HG02571 (cell line): ENCODE results near the gene AHSP.
"Not testable (repeated sequence)": the region's sequence is repeated elsewhere in the genome, so short reads cannot be mapped to it uniquely, and the experiment has no call there.

ENCODE experiments used
- ATAC-seq: cut with Tn5 transposase; IDR thresholded peaks from one replicate; pipeline ENCODE4 v1.9.1; 2021; ENCODE audit warnings: mild to moderate bottlenecking, moderate library complexity; ENCODE audit not compliant: unreplicated experiment

AHSP gene

DNA sequence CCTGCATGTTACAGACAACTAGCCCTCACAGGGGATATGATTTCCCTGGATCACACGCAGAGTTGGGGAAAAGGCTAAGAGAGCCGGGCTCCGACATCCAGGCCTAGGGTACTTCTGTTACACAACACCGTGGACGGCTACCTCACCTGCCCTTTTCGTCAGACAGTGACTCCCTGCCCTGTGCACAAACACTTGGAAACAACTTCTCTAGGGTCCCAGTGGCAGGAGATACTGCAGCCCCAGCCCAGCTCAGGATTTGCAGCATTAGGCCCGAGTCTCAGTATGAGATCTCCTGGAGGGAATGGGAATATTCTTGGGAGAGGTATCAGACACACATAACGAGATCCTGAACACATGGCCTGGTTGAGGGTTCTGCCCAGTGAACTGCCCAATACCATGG lies 27.8 kb upstream of the AHSP start:
- no peak for ATAC-seq

- ATAC-seq = no peak
Measured at GRCh38 chr16:31501226-31501965, 26.3 kb upstream of the AHSP start.

DNA sequence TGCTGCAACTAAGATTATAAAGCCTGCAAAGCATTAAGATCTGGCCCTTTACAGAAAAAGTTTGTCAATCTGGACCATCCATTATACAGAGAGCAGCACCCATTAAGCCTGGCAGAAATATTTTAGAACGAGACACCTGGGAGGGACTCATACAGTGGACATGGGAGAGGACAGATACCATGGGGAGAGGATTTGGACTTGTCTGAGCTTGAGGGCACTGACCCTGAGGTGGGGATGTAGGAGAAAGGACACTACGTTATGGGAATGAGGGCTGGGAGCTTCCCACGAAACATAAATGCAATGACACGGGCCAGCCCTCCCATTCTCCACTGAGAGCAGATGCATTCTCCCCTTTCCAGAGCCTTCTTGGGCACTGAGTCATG lies 25.7 kb upstream of the AHSP start:
- no peak for ATAC-seq

DNA sequence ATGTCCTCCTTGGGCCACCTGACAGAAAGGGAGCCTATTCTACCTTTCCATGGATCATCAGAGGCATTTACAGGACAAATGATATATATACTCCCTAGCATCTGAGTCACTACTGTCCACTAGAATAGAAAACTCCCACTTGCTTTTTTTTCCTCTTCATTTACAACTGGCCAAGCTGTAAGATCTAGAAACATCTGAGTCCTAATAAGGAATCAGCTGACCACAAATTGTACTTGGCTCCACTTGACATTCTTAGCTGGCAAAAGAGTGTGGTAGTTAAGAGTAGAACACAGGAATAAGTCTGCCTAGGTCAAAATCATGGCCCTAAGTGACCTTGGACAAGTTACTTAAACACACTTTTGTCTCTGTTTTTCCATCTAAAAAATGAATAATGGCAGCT lies 24.7 kb upstream of the AHSP start:
- ATAC-seq = no peak

DNA sequence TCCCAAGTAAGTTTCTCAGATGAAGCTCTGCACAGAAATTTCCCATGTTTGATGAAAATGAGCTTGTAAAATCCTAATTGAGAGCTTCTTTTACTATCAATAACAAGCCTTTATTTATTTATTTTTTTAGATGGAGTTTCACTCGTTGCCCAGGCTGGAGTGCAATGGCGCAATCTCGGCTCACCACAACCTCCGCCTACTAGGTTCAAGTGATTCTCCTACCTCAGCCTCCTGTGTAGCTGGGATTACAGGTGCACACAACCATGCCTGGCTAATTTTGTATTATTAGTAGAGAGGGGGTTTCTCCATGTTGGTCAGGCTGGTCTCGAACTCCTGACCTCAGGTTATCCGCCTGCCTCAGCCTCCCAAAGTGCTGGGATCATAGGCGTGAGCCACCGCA lies 24.1 kb upstream of the AHSP start:
- not testable (repeated sequence) for ATAC-seq

DNA sequence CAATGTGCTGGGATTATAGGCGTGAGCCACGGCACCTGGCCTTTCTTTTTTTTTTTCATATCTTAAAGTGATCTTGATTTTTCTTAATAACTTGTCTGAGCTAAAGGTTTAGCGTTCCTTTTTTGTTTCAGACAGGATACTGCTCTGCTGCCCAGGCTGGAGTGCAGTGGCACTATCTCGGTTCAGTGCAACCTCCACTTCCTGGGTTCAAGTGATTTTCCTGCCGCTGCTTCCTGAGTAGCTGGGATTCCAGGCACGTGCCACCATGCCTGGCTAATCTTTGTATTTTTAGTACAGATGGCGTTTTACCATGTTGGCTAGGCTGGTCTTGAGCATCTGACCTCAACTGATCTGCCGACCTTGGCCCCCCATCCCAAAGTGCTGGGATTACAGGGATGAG lies 23.5 kb upstream of the AHSP start:
- ATAC-seq = no peak

GRCh38 chr16:31505483-31505882 lies 22.2 kb upstream of the AHSP start:
- ATAC-seq = no peak

DNA sequence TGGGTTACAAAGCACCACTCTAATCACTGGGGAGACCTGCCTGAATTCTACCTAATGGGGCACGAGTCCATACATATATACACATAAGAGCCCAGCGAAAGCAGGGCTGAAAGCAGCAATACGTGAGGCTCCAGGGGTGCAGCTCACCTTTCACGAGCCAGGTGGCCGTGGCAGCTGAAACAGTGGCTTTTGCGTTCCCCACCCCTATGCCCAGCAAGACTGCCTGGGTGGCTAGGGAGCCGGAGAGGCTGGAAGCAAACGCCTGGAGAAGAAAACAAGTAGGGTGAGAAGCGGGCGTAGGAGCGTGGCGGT lies 20.1 kb upstream of the AHSP start:
- ATAC-seq = no peak

DNA sequence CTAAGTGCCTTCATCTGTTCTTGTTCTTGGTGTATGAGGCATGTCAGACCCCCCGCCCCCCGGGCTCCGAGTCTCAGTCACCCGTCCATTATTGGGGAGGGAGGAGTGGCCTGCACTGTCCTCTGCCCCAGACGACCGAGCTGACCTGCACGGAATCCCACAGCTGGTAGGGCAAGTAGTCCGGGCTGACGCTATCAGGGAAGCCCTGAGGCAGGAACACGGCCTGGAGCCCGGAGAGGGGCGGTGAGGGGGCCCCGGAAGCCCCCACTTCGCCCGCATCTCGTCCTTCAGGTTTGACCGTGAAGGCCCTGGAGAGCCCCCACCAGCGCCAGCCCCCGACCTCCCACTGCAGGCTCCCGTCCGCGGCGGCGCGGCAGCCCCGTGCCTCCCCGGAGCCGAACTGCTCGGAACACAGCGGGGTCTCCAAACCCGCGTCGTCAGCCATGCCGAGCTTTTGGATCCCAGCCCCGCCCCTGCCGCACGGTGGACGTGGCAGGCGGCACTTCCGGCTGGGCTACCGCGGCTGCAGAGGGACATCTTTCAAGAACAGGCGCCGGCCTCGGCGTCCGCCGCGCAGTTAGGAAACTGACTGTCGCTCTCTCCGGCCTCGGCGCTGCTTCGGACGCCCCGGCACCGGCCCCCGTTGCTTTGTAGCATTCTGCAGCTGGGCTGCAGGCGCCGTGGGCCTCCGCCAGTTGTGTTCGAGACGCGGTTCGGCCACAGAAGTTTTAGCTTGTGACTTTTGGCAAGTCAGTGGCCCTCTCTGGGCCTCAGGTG lies 19.6 kb upstream of the AHSP start, which contains the start of gene RUSF1:
TSS of gene RUSF1 (minus strand) at position 463 of the 777 bp plus-strand sequence. CDS start at position 445, 18 bp downstream.
- peak; percentile 81 for ATAC-seq

DNA sequence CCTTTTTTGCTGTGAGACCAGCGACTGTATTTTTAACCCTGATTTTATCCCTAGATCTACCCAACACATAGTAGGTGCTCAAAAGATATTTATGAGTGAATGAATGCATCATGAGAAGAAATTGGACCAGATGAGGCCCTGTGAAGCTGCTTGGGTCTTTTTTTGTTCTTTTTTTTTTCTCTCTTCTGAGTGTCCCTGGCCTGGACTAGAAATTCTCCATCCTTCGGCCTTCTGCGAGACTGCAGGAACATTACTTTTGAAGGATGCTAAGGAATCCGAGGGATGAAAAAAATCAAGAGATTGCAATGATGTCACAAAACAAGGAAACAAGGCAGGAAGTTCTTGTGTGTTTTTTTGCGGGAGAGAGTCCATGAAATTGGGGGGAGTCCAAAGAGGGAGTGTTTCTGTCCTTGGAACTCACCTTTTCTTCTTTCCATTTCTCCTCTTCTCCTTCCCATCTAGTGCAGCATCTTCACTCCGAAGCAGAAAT lies 18.9 kb upstream of the AHSP start:
- no peak for ATAC-seq

GRCh38 chr16:31513126-31513525 lies 14.6 kb upstream of the AHSP start:
- no peak for ATAC-seq

DNA sequence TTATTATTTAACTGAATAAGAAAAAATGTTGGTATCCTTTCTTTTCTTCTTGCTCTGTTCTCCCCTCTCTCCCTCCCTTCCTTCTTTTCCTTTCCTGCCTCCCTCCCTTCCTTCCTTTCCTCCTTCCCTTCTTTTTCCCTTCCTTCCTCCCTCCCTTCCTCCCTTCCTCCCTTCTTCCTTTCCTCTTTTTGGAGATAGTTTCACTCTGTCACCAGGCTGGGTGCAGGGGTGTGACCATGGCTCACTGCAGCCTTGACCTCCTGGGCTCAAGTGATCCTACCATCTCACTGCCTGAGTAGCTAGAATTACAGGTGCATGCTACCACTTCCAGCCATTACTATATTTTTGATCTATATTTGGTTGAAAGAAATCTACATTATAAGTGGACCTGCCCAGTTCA lies 13.8 kb upstream of the AHSP start:
- no peak for ATAC-seq

- ATAC-seq = no peak
Measured at GRCh38 chr16:31517800-31518402, 9.8 kb upstream of the AHSP start.

GRCh38 chr16:31519759-31520431 lies 7.8 kb upstream of the AHSP start:
- ATAC-seq = no peak

- ATAC-seq = no peak
Measured at GRCh38 chr16:31521368-31521767, 6.3 kb upstream of the AHSP start.

DNA sequence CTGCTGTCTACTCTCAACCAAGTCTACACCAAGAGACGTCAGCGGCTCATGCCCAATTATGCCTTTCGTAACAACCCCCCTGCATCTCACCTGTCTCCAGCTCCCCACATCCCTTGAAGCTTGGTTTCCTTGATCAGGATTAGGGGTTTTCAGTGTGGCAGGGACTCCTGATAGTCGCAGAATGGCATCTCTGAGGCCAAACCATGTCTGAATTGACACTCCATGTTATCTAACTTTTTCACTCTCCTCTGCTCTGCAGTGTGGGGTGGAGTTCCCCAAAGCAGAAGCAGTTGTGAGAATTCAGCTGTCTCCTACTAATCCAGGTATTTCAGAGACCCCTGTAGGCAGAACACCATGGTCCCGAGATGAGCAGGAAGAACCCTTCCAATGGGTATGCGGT lies 5.6 kb upstream of the AHSP start:
- no peak for ATAC-seq

GRCh38 chr16:31523768-31524167 lies 3.9 kb upstream of the AHSP start:
- not testable (repeated sequence) for ATAC-seq

DNA sequence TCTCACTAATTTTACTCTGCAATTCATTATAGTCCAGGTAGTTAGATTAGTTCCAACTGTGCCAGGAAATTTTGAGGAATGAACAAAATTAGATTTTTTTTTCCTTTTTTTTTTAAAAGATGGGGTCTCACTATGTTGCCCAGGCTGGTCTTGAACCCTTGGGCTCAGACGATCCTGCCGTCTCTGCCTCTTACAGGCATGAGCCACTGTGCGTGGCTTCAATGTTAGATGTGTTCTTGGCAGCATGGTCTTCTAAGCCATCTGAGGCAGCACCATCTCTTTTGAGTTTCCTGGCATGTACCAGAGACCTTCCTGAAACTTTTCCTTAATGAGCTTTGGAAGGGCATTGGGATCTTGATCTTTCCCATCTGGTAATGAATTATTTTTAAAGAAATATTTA lies 2.6 kb upstream of the AHSP start:
- no peak for ATAC-seq

GRCh38 chr16:31528523-31529107 lies 915 bp downstream of the AHSP start:
- ATAC-seq = no peak

DNA sequence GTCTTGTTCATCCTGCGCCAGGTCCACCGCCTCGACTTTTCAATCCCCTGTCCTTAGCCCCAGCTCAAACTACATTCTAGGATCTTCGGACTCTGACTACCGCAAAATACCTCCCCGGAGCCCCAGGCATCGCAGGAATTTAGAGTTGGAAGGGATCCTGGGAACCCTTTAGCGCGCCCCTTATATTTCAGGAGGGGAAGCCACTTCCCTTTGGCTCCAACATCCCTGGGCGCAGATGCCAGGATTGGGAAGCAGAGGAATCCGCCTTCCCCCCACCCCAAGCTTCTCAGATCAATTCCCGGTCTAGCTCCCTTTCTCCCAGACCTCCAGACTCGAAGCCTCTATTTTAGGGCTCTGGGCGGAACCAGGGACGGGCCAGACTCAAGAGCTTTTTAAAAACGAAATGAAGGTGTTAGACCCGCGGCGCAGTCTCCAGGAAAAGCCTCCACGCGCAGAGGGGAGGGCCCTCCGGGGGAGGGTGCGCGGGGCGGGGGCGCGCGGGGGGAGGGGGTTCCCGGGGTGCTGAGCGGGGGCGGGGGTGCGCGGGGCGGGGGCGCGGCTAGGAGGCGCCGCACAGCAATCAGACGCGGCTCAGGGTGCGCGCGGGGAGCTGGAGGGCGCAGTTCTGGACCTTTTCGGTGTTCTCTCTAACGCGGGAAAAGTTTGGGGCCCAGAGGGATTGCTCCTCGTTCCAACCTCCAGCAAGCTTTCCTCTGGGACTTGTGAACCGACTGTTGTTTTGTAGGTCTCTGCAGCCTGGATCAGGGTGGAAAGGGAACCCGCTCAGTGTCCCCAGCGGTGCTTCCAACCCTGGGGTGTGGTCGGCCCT lies 1.6 kb downstream of the AHSP start:
- ATAC-seq = no peak
